CD4-positive, alpha-beta T cell treated with Interleukin-21 for 1 hour (primary cell): ENCODE data around the gene FAM240B.

ENCODE experiments used
- DNase-seq: peaks from one replicate; pipeline ENCODE4 v3.0.0-alpha.2; 2020

FAM240B gene

DNA sequence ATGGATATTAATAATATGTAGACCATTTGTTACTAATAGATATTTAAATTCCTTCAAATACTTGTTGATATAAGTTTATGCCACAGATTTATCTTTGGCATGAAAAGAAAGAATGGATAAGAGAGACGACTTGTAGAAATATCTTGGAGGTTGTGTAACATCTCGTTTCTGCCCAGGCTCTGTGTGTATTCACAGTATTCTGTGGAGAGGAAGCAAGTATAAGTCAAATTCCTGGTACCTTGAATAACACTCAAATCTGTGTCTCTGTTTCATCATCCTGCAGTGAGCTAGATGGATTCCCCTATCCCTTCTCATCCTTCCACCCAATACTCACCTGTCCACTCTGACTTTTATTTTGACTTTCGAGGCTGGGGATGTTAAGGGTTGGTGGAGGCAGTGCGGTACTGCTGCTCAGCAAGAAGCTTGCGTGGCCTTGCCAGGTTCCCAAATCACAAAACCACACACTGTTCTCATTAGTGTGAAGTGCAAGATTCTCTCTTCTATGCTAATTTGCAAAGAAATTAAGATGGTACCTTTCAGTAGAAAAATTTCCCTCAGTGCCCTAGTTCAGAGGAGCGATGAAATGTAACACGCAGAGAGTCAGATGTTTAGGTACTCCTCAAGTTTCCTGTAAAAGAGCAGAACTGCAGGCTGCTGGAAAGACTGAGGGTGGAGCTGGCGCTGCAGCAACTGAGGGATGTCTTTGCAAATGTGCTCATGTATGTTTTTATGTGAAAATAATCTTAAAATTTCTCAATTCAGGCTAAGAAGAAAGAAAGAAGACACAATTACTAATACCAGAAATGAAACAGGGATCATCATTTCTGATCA lies 57.0 kb downstream of the FAM240B start:
- DNase-seq: no peak

DNA sequence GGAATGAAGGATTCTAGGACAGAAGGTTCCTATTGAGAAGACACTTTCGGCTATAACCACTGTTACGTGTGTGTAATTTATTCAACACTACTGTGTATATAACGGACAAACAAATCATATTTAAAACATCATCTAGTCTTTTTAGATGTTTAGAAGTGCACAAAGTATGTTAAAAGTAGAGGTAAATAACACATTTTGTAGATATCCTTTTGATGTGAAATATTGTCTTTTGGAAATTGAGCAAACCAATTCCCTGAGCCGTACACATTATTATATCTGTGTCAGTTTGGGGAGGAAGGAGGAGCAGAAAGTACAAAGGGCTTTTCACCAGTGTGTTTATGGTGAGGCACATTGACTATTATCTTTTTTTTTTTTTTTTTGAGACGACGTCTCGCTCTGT lies 60.4 kb downstream of the FAM240B start:
- DNase-seq: no peak

DNA sequence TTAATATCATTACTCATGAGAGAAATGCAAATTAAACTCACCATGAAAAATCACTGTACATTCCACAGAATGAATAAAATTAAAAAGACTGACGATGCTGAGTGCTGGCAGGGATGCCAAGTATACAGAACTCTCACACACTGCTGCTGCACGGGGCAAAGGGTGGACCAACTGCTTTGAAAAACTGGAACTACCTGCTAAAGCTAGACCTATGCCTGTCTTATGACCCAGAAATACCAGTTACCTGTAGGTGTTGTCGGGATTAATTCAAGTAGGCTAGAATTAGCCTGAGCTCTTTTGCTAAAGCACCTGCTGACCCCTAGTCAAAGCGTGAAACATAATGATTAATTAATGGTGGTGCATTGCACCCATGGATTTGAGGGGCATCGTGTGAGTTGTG lies 63.0 kb downstream of the FAM240B start:
- no peak for DNase-seq

DNA sequence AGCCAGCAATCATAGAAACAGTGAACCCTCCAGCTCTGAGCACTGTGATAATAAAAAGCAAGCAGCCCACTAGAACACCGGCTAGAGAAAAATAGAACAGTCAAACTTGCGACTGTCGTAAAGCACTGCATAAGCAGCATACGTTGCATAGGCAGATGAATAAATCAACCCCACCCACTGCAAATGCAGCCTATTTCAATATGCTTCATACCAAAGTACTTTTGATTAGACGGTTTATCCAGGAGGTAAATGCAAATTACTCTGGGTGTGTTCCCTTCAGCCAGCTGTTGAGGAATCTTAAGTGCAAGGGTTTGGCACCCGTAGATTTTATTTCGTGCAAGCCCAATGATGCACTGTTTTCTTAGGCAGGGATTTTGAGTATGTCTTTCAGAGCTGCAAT lies 67.4 kb downstream of the FAM240B start:
- no peak for DNase-seq

DNA sequence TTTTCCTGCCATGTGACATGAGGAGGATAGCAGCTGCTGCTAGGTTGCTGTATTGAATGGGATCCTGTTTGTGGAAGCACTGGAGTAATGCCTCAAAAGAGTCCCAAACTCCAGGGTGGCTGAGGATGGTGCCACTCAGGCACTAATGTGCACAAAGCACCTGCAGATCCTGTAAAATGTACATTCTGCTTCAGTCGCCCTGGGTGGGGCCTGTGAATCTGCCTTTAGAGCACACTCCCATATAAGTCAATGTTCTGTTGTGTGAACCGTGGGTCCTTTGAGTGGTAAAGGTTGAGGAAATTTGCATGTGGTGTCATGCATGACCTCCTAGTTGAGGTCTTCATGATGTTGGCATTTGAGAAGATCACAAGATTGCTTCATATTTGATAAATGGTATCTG lies 67.9 kb downstream of the FAM240B start:
- no peak for DNase-seq

DNA sequence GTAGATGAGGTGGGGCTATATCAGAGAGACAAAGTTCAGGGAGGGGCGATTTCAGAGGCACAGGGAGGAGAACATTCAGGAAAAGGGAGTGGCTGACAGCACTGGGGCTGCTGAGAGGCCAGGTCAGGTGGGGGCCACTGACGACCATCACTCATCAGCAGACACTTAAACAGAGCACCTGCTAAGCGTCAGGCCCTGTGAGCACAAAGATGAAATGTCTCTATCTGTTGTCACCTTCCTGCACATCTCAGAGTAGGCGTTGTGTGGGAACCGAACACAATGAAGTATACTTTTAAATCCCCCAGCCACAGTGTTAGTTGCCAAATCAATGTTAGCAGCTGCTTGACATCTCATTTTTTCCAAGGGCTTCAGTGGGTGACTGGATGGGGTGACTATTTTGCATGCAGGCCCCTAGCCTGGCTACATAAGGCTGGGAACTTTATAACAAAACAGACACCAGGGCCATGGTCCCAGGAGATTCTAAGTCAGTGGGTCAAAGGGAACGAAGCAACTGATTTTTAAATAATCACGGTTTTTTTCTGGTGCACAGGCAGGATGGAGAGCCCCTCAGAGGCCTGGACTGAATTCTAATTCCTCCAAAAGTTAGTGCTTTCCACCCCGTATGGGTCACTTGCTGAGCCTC lies 68.4 kb downstream of the FAM240B start:
- DNase-seq: no peak

DNA sequence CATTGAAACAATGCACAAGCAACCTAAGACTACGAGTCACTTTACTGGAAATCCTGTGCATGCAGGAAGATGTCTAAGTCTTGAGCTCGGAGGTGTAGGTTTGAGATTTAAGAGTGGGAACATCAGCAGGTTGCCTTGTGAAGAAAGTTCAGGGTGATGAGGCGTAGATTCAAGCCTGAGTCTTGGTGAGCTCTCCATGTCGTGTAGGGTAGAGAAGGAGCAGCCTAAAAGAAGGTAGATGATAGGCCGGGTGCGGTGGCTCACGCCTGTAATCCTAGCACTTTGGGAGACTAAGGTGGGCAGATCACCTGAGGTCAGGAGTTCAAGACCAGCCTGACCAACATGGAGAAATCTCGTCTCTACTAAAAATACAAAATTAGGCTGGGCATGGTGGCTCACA lies 69.4 kb downstream of the FAM240B start:
- no peak for DNase-seq

DNA sequence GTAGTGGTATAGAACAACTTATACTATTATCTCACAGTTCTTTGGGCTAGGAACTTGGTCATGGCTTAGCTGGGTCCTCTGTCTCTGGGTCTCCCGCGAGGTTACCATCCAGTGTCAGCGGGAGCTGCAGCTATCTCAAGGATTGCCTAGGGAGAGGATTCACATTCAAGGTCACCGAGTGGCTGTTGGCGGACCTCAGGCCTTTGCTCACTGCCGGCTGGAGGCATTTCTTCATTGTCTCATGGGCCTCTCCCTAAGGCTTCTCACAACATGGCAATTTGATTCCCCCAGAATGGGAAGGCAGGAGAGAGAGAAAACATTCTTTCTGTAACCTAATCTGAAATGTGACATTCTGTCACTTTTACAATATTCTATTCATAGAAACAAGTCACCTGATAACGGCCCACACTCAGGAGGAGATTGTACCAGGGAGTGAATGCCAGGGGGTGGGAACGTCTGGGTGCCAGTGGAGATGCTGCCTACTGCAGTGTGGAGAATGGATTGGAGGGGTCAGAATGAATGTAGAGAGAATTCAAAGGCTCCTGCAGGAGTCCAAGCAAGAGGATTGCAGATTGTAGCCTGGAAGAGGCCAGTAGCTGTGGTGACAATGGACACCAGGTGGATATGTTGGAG lies 70.1 kb downstream of the FAM240B start:
- DNase-seq: no peak

DNA sequence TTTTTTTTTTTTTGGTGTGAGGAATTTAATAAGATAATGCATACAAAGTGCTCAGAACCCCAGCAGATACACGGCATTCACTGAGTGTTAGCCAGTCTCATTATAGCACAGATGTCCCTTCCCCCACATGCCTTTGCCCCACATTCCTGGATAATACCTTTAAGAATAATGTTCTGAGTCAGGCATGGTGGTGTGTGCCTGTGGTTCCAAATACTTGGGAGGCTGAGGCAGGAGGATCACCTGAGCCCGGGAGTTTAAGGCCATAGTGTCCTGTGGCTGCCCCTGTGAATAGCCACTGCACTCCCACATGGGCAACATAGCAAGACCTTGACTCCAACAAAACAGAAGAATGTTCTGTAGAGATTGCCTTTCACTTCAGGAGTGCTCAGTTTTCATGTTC lies 75.3 kb downstream of the FAM240B start:
- DNase-seq: no peak
